ENCODE results near the gene MTF2.

Gene MTF2

GRCh38 chr1:93083979-93084378, 4.9 kb downstream of the MTF2 start:
- DNase-seq: no peak

DNA sequence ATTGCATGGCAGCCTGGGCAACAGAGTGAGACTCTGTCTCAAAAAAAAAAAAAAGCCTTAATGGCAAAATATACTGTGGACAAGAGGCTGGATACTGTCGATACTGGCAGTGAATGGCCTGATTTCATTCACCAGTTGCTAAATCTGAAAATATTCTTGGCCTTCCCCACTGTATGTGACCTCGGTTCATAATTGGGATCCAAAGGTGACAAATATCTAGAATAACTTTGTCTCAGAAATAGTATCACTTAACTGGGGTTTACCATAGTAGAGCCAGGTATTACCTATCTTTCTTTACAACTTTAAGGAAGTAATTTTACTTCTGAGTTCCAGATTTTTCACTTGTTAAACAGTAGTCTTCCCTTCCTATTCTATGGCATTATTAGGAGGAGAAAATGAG, 8.4 kb downstream of the MTF2 start:
- DNase-seq: no peak

- DNase-seq: no peak
These were observed 14.4 kb downstream of the MTF2 start for GRCh38 chr1:93093332-93094006.

DNA sequence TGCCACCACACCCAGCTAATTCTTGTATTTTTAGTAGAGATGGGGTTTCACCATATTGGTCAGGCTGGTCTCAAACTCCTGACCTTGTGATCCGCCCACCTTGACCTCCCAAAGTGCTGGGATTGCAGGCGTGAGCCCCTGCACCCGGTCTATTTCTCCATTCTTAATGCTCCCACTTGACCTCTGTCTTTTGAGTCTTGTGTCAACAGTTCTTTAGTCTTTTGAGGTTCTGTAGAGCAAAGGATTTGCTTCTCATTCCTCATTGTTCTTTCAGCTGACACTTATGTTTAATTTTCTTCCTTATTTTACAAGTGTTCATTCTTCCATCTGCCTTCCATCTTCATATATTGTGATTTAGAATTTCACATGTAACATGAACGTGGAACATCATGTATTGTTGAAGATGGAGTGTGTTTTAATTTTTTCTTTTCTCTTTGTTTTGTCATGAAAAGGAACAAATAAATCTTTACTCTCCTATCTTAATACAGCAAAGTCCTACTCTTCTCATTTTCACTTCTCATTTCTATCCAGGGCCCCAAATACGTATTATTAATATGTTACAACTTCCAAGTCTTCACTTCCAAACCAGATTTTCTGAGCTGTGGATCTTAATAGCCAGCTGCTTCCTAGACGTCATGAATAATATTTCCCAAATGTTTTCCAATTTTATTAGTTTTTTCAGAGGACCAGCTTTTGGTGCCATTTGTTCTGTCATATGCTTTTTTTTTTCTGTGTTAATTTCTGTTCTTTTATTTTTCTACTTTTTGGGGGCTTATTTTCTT, 16.9 kb downstream of the MTF2 start:
- no peak for DNase-seq

DNA sequence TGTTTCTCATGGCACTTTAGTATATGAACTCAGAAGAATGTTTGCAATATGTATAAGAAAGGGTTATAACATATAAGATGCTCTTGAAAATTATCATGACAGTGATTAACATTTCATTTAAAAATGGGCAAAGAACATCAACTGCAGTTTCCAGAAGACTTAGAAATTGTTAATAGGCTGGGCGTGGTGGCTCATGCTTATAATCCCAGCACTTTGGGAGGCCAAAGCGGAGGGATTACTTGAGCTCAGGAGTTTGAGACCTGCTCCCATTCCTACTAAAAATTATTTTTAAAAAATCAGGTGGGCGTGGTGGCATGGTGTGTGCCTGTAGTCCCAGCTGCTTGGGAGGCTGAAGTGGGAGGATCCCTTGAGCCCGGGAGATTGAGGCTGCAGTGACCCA, 23.1 kb downstream of the MTF2 start:
- no peak for DNase-seq

DNA sequence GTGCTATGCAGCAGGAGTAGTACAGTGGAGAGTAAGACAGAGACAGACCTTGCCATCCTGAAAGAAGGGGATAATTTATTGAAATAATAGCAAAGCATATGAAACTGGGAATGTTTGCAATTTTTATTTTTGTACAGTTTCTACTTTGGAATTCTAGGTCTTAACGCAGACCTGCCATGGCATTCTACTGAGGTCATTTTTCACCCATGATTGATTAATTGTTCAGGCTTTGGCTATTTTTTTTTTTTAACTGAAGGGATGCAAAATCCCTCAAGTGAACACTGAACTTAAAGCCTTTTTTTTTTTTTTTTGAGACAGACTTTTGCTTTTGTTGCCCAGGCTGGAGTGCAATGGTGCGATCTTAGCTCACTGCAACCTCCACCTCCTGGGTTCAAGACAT, 27.1 kb downstream of the MTF2 start:
- no peak for DNase-seq

DNA sequence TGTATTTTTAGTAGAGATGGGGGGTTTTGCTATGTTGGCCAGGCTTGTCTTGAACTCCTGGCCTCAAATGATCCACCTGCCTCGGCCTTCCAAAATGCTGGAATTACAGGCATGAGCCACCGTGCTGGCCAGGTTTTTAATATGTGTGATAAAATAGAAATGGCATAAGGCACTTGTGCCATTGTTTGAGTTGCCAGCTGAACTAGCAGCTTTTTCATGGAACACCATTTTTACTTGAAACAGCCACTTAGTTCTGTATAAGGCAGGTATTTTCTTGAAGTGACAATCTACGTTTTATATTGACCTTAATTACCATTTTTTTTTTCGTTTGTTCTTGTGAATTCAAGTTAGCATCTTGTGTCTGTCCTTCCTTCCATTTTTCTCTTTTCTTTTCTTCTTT, 28.3 kb downstream of the MTF2 start:
- DNase-seq: no peak

DNA sequence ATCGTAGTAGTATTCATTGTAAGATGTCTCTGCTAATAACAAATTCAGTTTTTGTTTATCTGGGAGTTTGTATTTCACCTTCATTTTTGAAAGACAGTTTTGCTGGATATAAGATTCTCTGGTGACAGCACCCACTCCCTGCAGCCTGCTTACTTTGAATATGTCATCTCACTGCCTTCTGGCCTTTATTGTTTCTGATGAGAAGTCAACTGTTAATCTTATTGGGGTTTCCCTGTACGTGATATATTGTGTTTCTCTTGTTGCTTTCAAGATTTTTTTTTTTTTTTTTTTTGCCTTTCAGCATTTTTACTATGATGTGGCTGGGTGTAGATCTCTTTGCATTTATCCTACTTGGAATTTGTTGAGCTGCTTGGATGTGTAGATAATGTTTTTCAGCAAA, 29.3 kb downstream of the MTF2 start:
- DNase-seq: no peak

- DNase-seq: no peak
These were observed 30.5 kb downstream of the MTF2 start for GRCh38 chr1:93109578-93109977.

DNA sequence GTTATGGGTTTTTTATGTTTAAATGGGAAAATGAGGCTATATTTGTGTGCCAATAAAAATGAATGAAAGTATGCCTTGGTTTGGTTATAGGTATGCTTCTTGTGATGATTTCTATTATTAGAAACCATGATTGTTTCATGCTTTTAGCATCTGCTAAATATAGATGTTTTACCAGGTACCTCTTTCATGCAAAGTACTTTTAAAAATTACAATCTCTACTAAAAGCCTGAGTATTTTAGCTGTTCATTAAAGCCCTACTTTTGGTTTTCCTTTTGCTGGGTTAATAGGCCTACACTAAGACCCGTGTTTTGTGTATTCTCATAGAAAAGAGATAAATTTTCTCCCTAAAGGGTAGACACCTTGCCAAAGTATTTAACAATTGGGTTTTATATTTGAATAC, 32.0 kb downstream of the MTF2 start:
- no peak for DNase-seq

DNA sequence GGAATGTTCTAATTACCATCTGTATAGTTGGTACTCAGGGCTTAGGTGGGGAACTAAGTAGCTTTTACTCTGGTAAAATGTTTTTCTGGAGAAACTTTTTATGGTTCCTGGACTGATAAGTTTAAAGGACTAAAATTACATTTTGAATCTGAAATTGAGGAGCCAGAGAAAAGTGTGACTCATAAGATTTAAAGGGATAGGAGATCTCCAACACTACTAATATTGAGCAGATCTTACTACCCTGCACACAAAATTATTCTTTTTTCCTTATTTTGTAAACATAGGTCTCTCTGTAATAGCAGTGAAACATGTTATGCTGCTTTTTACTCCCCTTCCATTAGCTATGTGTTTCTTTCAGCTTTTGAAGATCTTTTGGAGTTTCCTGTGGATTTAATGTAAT, 32.5 kb downstream of the MTF2 start:
- DNase-seq: no peak

- no peak for DNase-seq
These were observed 34.0 kb downstream of the MTF2 start for GRCh38 chr1:93113127-93113526.

GRCh38 chr1:93114391-93114790, 35.3 kb downstream of the MTF2 start:
- no peak for DNase-seq

GRCh38 chr1:93120614-93121013, 41.5 kb downstream of the MTF2 start:
- no peak for DNase-seq

DNA sequence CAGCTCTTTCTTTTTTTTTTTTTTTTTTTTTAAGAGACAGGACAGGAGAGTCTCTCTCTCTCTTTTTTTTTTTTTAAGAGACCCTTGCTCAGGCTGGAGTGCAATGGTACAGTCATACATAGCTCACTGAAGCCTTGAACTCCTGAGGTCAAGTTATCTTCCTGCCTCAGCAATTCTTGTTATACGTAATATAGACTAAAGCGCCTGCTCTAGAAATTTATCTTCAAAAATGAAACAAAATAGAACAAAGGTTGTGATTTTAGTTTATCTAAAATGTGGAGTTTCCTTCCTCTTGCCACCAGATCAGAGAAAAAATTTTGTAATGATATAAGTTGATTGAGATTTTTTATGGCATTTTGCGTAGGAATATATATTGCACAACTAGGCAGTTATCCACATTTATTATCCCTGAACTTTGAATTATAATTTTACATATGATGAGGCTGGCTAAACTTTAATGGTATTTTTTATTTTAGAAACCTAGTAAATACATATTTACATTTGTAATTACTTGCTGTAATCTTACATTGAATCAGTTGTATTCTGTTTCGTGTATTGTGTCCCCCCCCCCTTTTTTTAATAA, 44.2 kb downstream of the MTF2 start:
- no peak for DNase-seq

DNA sequence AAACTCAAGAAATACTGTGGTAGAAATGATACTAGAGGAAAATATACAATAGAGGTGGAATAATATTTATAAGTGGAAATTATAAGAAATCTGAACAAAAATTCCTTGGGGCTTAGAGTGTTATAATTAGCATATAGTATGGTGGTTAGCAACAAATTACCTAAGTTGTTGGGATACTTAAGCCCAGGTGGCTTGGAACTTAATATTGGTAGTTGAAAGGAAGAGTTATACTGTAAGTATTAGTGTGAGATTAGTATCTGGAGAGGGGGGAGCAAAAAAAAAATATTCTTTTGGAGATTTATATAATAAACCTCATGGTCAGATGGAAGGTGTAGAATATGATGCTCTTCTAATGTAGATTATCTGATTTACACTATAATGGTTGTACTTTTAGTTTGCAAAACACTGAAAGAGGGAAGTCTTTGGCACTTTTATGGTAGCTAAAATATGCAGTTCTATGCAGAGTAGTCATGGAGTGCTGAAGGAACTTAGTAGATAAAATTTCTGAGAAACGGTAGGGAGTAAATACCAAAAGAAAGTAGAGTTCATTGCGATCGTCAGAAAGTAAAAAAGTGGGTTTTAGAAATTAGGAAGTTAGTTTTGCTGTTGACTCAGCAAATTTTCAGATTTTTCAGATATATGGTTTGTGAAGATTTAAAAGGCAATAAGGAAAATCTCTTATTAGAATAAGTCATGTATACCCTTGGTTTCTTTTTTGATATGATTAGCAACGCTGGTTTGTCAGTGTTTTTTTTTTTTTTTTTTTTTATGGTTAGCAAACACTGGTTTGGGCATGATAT, 45.7 kb downstream of the MTF2 start:
- no peak for DNase-seq

- DNase-seq: no peak
These were observed 50.5 kb downstream of the MTF2 start for GRCh38 chr1:93129507-93130099.

- no peak for DNase-seq
These were observed 53.6 kb downstream of the MTF2 start for GRCh38 chr1:93132638-93133037.

DNA sequence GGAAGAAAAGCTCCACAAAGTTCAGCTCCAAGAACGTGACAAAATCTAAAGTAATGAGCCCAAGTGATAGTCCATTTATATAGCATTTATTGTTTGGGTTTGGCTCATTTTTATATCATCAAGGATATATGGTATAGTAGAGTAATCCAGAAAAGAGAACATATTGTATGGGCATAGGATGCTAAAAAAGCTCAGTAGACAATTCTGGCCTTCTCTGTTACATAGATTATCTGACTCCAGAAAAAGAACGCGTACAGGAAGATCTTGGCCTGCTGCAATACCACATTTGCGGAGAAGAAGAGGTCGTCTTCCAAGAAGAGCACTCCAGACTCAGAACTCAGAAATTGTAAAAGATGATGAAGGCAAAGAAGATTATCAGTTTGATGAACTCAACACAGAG, 57.4 kb downstream of the MTF2 start:
- DNase-seq: no peak

DNA sequence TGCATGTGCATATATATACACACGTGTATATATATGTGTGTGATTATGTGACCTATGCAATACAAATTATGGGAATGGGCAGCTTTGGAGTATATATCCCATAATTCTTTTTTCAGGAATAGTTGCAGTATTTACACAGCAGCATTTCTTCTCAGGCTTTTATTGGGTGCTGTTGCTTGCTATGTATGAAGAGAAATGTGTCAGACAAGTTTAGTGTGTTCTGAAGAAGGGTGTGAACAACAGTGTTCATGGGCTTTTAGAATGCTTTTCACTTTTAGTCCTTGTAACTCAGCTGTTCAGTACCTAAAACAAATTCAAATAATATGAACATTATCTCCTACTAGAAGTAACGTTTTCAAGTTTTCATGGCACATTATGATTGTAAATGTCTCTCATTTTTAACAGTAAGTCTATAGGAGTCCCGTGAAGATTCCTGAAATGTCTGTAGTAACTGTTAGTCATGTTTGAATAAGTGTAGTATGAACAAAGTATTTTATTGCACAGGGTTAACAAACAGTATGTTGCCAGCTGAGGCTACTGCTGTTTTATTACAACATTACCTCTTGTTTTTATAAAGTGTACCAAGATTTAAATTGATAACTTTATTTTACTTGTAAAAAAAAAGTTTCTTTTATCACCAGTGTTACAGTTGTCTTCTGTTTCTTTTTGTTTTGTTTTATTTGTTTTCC, 58.7 kb downstream of the MTF2 start:
- no peak for DNase-seq

- DNase-seq: no peak
These were observed 61.0 kb downstream of the MTF2 start for GRCh38 chr1:93140106-93140505.

- no peak for DNase-seq
These were observed 63.1 kb downstream of the MTF2 start for GRCh38 chr1:93142161-93142560.

DNA sequence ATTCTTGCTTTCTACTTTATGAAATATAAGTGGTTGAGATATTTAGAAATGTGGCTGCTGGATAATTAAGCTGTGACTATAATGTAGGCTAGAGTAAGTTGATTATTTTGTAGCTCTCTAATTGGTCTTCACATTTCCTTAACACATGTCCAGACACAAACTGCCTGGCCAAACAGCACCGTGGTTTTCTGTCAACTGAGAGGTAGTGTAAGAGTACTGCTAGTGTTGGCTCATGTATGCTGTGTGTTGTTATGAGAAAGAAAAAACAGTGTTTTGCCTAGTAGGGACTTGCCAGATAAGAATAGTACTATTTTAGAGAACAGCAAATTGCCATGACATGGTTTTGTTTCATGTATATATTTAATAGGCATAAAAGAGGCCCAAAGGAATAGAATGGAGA, 64.1 kb downstream of the MTF2 start:
- no peak for DNase-seq
